Stomach smooth muscle (tissue), 2 donors: ENCODE data around the gene HPS3.
"Not testable (repeated sequence)": the region's sequence is repeated elsewhere in the genome, so short reads cannot be mapped to it uniquely, and the experiment has no call there.

ENCODE experiments used
- H3K27ac ChIP-seq: one replicate; pipeline ENCODE4 v1.7.0; 2013; ENCODE audit warnings: mild to moderate bottlenecking, low read length, inconsistent platforms
- H3K27me3 ChIP-seq, 2 donors: one replicate each; pipeline ENCODE4 v1.7.0; 2013; ENCODE audit warnings: low read length in 2 of 2; ENCODE audit not compliant: insufficient read depth in 2 of 2, control insufficient read depth in 1 of 2
- H3K36me3 ChIP-seq, 2 donors: one replicate each; pipeline ENCODE4 v1.7.0; 2013; ENCODE audit warnings: low read length in 2 of 2; ENCODE audit not compliant: control insufficient read depth in 2 of 2, insufficient read depth in 2 of 2
- H3K4me1 ChIP-seq: one replicate; pipeline ENCODE4 v1.7.0; 2013; ENCODE audit warnings: low read length; ENCODE audit not compliant: control insufficient read depth, insufficient read depth
- H3K4me3 ChIP-seq, 2 donors: one replicate each; pipeline ENCODE4 v1.7.0; 2013; ENCODE audit warnings: low read length in 2 of 2
- H3K9ac ChIP-seq, 2 donors: one replicate each; pipeline ENCODE4 v1.7.0; 2013; ENCODE audit warnings: low read length in 2 of 2, mild to moderate bottlenecking in 1 of 2
- H3K9me3 ChIP-seq, 2 donors: one replicate each; pipeline ENCODE4 v1.7.0; 2013; ENCODE audit warnings: low read length in 2 of 2; ENCODE audit not compliant: control insufficient read depth in 2 of 2
- donor health status: healthy.
- donor health status: Pancreatic carcinoma.

HPS3 gene

GRCh38 chr3:149091983-149092382, 37.5 kb upstream of the HPS3 start:
- H3K27ac ChIP-seq, result no peak overlapping the region
- H3K4me1 ChIP-seq, result no peaks in the 10 kb centered on the region
- H3K4me3 ChIP-seq, result no peak overlapping the region
- no peak overlapping the region for H3K9ac ChIP-seq
- no peaks in the 10 kb centered on the region for H3K27me3 ChIP-seq
- H3K36me3 ChIP-seq, result no peaks in the 10 kb centered on the region
- no peaks in the 10 kb centered on the region for H3K9me3 ChIP-seq

DNA sequence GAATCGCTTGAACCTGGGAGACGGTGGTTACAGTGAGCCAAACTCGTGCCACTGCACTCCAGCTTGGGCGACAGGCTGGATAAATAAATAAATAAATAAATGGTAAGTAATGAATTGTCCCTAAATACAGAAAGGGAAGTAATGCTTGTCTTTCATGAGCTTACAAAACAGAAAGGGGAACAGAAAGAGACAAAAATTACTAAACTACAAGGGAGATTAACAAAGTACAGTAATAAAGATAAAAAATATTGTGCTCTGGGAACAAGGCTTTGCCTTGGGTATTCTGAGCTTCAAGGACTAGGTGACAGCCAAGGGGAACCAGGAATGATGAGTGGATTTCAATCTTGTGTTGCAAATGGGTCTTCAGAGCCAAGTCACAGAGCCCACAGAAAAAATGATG, 34.0 kb upstream of the HPS3 start:
- Histone ChIP-seq H3K9ac (no peak overlapping the region), H3K36me3 (no peaks in the 10 kb centered on the region), H3K4me3 (no peak overlapping the region), H3K9me3 (no peaks in the 10 kb centered on the region), H3K4me1 (no peaks in the 10 kb centered on the region), H3K27me3 (no peaks in the 10 kb centered on the region), H3K27ac (no peak overlapping the region)

DNA sequence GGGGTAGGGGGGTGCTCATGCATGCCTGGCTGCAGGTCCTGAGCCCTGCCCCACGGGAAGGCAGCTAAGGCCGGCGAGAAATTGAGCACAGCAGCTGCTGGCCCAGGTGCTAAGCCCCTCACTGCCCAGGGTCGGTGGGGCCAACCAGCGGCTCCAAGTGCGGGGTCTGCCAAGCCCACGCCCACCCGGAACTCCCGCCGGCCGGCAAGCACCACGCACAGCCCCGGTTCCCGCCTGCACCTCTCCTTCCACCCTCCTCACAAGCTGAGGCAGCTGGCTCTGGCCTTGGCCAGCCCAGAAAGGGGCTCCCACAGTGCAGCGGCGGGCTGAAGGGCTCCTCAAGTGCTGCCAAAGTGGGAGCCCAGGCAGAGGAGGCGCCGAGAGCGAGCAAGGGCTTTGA, 31.5 kb upstream of the HPS3 start:
- not testable (repeated sequence) for H3K36me3 ChIP-seq, H3K4me3 ChIP-seq, H3K9ac ChIP-seq, H3K4me1 ChIP-seq, H3K9me3 ChIP-seq, H3K27me3 ChIP-seq, H3K27ac ChIP-seq

DNA sequence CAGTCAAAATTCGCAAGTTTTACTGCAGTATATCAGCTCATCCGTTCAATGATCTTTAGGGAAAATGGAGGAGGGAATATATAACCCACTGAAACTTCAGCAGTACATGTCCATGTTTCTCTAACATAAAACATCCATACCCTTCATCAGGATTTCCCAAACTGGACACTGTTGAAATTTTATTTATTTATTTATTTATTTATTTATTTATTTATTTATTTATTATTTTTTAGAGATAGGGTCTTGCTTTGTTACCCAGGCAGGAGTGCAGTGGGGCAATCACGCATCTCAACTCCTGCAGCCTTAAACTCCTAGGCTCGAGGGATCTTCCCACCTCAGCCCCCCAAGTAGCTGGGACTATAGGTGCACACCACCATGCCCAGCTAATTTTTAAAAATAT, 28.3 kb upstream of the HPS3 start:
- Histone ChIP-seq H3K9ac (no peak overlapping the region), H3K27me3 (no peaks in the 10 kb centered on the region), H3K36me3 (no peaks in the 10 kb centered on the region)

DNA sequence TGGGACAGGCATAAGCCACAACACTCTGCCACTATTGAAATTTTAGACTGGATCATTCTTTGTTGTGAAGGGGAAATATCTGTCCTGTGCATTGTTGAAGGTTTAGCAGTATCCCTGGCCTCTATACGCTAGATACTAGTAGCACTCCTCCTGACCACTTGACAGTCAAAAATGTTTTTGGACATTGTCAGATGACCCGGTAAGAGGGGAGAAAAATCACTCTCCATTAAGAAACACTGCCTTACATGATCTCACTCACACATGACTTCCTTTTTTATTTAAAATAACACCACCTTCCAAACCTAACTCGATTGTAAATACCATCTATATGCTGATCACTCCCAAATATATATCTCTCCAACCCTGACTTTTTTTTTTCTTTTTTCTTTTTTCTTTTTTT, 27.8 kb upstream of the HPS3 start:
- no peak overlapping the region for H3K9ac ChIP-seq
- H3K27ac ChIP-seq, result no peak overlapping the region

More for the DNA sequence above, 28.3 kb upstream of the HPS3 start:
- Histone ChIP-seq H3K4me3 (no peak overlapping the region), H3K9me3 (no peaks in the 10 kb centered on the region), H3K27ac (no peak overlapping the region), H3K4me1 (no peaks in the 10 kb centered on the region)

DNA sequence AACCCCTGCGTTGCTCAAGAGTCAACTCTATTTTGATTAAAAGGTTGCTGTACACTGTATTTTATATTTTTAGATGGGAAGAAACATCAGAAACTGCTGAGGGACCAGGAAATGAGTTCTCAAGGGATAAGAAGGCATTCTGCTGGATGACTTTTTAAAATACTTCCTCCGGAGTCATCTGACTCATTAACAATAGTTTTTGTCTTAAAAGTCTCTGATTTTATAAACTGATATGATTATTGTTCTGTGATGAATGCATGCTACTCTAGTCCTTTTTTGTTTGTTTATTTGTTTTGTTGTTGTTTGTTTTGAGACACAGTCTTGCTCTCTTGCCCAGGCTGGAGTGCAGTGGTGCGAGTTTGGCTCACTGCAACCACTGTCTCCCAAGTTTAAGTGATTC, 25.0 kb upstream of the HPS3 start:
- no peaks in the 10 kb centered on the region for H3K9me3 ChIP-seq
- H3K4me1 ChIP-seq, result no peaks in the 10 kb centered on the region
- H3K27me3 ChIP-seq, result no peaks in the 10 kb centered on the region
- no peaks in the 10 kb centered on the region for H3K36me3 ChIP-seq
- no peak overlapping the region for H3K9ac ChIP-seq
- no peak overlapping the region for H3K27ac ChIP-seq
- H3K4me3 ChIP-seq, result no peak overlapping the region

More for the DNA sequence above, 27.8 kb upstream of the HPS3 start:
- H3K9me3 ChIP-seq, result no peaks in the 10 kb centered on the region
- H3K36me3 ChIP-seq, result no peaks in the 10 kb centered on the region
- H3K27me3 ChIP-seq, result no peaks in the 10 kb centered on the region
- H3K4me3 ChIP-seq, result no peak overlapping the region
- H3K4me1 ChIP-seq, result no peaks in the 10 kb centered on the region

GRCh38 chr3:149114458-149114857, 15.0 kb upstream of the HPS3 start:
- no peaks in the 10 kb centered on the region for H3K27me3 ChIP-seq
- no peak overlapping the region for H3K9ac ChIP-seq
- H3K4me1 ChIP-seq, result peaks cover 9% of the 10 kb centered on the region
- H3K9me3 ChIP-seq, result no peaks in the 10 kb centered on the region
- H3K4me3 ChIP-seq, result no peak overlapping the region
- no peak overlapping the region for H3K27ac ChIP-seq
- no peaks in the 10 kb centered on the region for H3K36me3 ChIP-seq

- Histone ChIP-seq H3K36me3 (no peaks in the 10 kb centered on the region), H3K4me1 (peaks cover 9% of the 10 kb centered on the region), H3K4me3 (no peak overlapping the region), H3K27ac (no peak overlapping the region), H3K27me3 (no peaks in the 10 kb centered on the region), H3K9me3 (no peaks in the 10 kb centered on the region), H3K9ac (no peak overlapping the region)
Measured at GRCh38 chr3:149115114-149115513, 14.3 kb upstream of the HPS3 start.

DNA sequence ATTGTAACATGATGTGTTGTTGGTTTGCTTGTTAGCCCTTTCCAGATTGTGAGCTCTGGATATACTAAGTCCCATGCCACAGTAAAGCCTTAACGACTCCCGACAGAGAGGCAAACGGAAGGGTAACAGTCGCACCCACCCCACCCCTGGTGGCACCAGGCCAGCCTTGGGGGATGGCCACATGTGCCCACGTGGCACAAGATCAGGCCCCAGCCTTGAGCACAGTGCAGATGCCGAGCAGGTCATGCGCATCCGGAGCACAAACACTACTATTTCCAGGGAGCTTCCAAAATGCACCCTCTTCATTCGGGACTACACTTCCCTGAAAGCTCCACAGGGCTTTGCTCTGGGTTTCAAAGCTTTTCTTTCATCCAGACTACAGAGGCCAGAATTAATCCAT, 10.7 kb upstream of the HPS3 start:
- Histone ChIP-seq H3K27ac (no peak overlapping the region), H3K9me3 (no peaks in the 10 kb centered on the region), H3K4me1 (peaks cover 9% of the 10 kb centered on the region), H3K4me3 (no peak overlapping the region), H3K27me3 (no peaks in the 10 kb centered on the region), H3K9ac (no peak overlapping the region), H3K36me3 (no peaks in the 10 kb centered on the region)

GRCh38 chr3:149119466-149119865, 10.0 kb upstream of the HPS3 start:
- Histone ChIP-seq H3K36me3 (no peaks in the 10 kb centered on the region), H3K4me3 (no peak overlapping the region), H3K9me3 (no peaks in the 10 kb centered on the region), H3K27ac (no peak overlapping the region), H3K4me1 (peaks cover 8% of the 10 kb centered on the region), H3K9ac (no peak overlapping the region), H3K27me3 (no peaks in the 10 kb centered on the region)

- Histone ChIP-seq H3K9ac (no peak overlapping the region), H3K27ac (no peak overlapping the region), H3K9me3 (no peaks in the 10 kb centered on the region), H3K27me3 (no peaks in the 10 kb centered on the region), H3K4me3 (peak overlapping the region in 1 of 2 donors; percentile 40), H3K4me1 (peaks cover 2% of the 10 kb centered on the region), H3K36me3 (no peaks in the 10 kb centered on the region)
Measured at GRCh38 chr3:149120051-149120972, 9.1 kb upstream of the HPS3 start.
